Stimulated activated CD4-positive, alpha-beta T cell treated with anti-CD3 and anti-CD28 coated beads, Interleukin-4, amount 100 ng/mL, for 48 hours (primary cell): ENCODE data around the gene MYORG.

Experiments used
- DNase-seq, 2 donors: peaks; one replicate each; pipeline ENCODE4 v3.0.0-alpha.2; 2020; ENCODE audit warnings: low read depth in 2 of 2

MYORG gene

DNA sequence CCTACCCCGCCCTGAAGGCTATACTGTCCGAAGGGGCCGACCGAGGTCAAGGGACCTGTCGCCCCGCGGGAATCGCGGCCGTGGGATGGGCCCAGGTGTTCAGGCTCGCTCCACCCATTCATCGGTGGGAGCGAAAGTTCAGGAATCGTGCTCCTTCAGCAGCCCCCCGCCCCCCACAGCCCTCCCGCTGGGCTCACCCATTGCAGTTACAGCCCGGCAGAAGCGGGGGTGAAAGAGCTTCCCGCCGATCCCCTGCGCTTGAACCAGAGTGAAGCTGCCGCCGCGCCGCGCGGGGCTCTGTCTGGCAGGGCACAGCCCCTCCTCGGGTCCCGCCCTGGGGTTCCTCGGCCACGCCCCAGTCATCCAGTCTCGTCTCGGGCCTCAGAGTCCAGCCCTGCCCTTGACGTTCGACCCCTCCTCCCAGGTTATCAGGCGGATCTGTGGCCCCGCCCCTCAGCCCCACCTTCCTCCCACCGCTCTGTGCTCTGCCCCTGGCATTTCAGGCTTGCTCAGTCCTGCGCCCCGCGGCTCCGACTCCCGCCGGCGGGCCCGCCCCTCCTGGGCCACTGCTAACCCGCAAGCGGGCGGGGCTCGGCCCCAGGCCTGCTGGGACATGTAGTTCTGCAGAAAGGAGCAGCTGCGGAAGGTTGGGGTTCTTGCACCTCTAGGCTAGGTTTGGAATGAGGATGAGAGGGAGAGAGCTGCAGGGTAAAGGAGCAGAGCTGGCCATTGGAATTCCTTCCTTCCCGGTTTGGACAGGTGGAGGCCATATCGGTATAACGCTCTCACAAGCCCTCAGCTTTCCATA, at the start of gene MYORG:
Gene MYORG (minus strand): TSS at position 303 of the 808 bp plus-strand sequence. CDS start 3,955 bp downstream, outside the sequence.
- peak; percentile 93 to 97 for DNase-seq

DNA sequence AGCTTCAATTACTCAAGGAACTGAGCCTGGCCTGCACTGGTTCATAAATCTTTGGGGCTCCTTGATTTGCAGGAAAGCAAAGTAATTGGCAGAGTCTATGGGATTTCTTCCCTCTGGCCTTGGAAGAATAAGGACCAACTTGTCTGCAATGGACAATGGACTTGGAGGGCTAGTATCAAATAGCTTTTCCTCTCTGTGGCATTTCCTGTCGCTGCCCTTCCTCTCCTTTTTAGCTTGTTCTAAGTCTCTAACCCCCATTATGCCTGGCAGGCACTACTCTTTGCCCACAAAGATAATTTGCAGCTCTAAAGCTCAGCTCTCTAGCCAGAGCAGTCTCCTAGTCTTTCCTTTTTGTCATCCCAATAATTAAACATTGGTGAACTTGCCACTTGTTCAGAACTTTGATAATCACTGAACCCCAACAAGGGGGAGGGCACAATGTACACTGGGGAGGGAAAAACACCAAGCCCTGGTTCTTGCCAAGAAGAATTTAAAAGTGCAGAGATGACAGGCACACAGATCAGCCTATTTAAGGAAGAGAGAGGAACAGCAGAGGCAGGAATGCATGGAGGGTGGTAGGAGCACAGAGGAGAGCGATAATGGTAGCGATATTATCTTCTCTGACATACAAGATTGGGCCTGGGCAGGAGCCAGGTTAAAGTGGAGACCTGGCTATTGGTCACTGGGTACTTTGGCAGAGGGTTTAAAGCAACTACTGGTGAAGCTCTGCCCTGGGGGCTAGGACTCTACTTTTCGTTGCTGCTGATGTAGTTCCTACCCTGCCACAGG, 43.2 kb upstream of the MYORG start:
- DNase-seq: no peak

DNA sequence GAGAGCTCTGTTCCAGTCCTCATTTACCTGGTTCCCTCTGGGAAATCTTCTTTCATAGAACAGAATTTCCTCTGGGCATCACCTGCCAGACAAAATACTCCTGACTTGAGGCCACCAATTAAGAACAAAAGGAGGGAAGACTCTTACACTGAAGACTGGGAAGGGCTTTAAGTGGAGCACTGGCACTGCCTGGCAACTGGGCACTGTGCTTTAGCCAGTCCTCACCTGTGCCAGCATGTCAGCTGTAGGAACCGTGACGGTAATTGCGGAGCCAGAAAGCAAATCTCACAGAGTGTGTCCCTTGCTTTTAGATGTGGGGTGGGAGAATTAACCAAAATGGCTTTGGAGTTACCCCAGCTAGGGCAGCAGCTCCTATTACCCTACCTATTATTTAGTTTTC, 41.0 kb upstream of the MYORG start:
- DNase-seq: no peak

DNA sequence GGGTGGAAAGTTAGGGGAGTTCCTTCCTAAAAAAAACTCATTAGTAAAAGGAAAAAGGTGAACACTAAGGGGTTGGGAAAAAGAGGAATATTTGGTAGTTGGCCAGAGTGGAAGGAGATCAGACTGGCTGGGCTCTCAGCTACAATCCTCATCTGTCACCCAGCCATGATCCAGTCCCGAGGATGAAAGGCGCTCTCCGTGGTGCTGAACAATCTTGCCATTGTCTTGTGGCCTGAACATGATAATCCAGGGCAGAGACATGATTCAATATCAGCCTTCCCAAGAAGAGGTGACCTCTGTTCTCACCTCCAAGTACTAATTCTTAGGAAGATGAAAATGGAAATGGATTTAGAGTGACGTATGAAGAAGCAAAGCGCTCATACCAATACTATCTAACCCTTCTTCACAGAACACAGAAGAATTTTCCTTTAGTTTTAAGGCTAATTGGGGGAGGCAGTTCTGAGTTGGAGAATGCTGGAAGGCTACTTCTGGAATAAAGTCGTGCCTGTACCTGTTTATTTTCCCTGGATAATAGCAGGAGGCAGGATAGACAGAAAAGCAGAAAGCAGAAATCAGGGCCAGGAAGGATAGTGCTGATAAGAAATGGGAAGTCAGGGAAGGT, 36.6 kb upstream of the MYORG start:
- DNase-seq: peak; percentile 16 to 35

DNA sequence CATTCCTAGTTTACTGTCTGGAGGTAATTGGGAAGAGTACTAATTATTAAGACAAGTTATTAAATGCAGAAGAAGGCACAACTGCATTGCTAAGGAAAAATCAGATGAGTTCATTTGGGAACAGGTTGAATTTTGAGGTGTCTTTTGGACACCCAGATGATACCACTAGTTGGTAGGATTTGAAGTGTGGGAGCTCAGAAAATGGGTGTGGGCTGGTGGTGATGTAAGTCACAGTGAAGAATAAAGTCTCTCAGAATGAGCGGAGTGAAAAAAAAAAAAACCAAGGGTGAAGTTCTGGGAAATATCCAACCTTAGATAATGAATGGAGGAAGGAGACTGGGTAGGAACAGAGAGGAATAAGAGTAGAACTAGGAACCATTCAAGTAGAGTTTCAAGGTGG, 35.6 kb upstream of the MYORG start:
- DNase-seq: no peak

DNA sequence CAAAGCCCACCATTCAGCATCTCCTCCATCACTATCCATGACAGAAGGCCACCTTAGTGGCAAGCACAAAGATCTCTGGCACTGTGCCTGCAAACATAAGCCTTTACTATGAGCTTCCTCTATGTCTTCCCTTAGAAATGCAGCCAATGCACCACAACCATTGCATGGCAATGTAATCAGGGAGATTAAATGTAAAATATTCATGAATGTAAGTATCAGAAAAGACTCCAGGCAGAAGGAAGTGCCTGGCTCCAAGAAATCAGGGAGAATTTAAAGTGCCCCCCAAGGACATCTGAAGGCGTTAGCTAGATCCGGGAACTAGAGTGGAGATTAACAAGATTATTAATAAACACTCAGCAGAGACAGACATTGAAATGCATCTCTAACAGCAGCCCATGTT, 32.5 kb upstream of the MYORG start:
- DNase-seq: no peak

DNA sequence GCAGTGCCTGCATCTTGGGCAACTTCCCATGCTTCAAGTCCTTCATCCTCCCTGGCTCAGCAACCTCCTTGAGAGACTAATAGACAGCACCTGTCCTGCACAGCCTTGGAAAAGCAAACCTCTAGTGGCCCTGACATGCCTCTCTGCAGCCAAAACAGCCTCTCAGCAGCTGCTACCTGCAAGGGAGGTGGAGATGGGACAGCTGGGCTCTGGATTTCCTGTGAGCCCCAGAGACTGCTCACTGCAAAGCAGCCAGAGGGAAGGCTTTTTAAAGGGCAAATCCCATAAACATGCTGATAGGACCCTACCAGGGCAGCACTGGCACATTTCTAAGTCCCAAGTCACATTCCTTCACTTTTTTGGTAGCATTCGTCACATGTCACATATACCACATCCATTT, 31.5 kb upstream of the MYORG start:
- no peak for DNase-seq

DNA sequence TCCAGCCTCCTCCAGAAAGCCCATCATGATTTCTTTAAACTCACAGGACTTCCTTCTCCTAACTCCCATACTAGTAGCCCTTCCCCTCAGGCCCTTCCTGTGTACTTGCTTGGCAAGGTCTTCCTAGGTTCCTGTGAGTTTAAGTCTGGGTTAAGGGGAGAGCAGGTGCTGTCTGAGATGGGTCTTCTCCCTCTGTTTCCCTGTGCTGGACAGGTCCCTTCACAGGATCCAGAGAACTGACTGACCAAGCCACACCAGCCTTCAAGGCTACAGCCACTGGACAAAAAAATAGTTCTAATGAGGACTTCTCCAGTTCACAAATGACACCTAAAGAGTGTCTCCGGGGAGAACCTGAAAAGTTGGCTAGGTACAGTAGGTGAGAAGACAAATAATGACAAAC, 29.5 kb upstream of the MYORG start:
- no peak for DNase-seq

DNA sequence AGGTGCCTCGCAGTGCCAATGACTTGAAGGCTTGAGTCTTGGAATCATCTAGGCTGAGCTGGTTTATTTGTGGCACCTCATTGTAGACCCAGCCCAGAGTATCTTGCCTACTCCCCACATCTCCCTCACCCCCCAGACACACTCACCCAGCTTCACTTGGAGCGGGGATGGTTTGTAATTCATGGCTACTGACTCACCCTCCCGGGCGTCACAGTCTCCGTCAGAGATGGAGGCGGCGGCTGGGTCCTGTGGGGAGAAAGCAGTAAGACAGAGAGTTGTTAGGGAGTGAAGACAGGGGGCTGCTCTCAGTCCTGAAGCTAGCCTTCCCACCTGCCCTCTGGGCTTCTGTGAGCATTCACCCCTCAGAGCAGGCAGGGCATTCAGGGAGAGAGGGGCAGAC, 29.0 kb upstream of the MYORG start:
- no peak for DNase-seq

DNA sequence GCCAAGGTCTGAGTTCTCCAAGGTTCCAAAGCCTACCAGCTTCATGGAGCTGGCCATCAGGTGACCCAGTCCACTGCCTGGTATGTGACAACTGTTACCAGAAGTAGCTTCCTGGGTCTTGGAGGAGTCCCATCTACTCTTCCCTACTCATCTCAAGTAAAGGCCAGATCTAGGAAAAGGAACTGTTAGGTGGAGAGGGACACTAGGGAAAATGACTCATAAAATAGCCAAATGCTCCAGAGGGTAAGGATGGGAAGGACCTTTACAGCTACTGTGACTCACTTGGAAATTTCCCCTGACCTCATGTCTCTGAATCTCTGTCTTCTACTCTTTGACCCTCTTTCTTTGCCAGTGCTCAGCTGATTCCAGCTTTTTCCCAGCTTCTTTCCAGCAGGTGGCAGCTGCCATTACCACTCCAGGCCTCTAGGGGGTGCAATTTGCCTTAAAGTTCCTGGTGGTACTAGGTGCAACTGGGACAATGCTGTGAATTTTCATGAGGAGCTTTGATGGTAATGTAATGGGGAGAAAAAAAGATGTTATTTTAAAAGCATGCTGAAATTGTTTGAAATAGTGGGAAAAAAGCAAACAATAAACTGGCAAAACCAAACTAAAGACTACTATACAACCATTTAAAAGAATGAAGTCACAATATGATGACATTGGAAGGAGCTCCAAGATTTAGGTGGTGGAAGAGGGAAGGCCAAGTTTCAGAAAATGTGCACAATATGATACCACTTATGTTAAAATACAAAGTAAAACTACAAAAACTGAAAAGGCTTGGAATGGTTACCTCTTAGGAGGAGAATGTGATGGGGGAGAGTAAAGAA, 27.1 kb upstream of the MYORG start:
- DNase-seq: peak; percentile 47 to 50

DNA sequence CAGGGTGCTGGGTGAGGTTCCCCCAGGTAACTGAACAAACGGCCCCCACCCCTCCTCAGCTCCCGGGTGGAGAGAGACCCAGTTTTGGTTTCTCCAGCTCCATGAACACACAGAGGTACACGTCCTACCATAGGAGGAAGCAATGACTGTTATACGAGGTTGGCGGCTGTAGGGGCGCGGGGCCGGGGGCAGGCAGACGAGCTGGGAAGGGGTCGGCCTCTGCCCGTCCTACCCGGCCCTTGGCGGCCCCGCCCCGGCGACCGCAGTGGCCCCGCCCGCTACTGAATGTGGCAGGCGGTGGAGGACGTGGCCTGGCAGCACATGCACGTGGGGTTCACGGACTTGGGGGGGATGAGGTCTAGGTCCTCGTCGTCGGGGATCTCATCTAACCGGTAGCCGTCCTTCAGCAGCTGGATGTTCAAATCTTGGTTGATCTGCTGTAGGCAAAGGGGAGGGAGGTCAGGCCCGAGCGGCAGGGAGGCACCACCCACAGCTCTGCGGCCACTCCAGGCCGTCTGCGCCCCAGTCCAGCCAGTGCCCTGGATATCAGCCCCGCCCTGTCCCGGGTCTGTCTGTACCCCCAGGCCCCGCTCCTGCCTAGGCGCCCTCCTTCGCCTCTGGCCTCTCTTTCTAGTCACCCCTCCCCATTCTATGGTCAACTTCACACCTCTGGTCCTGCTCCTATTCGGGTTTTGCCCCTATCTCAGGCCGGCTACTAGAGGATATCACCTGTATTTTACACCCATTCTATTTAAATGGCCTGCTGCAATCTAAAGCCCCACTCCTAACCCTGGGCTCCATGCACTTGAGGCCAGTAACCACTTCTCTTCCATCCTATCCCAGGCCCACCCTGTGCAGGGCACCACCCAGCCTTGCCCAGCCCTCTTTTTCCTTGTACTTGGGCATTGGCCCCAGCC, 24.2 kb upstream of the MYORG start:
- DNase-seq: no peak

DNA sequence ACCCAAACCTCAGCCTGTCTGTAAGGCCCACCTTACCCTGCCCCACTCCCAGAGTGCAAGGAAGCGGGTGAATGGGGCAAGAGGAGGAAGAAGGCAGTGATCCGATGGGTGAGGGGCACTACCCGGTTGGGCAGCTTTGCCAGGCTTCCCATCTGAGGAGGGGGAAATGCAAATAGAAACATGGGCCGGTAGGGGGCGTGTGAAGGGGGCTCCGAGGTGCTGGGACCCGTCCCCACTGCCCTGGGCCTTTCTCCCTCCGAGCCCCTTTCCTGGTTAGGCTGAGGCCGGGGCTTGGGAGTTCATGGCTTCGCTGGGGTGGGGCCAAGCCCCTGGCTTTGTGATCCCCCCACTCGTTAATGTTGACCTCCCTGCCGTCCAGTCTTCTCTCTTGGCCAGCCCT, 23.6 kb upstream of the MYORG start:
- DNase-seq: no peak

DNA sequence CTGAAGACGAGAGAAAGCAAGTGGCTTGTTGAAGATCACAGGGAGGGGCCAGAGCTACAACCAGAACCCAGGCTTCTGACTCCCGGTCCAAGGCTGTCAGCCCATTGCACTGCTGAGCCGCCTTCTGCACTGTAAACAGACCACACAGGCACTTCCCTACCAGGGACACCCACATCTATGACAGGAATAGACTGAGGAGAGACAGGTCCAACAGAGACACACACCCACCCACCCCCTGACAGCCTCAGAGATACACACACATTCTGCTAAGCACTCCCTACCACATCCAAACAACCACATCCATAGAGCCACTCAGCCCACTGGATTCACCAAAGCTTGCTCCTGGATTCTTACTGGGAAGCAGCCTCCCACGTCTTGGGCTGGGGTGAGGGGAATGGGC, 23.0 kb upstream of the MYORG start:
- no peak for DNase-seq

DNA sequence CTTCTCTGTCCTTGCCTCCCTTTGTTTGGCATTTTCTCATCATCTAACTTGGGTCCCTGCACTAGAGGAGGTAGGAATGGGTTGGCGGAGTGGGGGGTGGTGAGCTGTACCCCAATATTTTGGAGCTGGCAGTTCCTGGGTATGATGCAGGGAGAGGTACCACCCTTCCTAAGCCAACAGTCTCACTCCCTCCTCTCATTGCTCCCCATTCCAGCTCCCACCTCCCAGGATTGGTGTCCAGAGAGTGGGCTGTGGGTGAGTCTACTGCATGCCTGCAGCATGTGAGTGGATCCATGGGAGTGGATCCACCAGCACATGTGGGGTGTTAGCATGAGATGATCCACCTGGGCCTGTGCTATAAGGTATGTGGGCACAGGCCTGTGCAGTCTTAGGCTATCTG, 22.2 kb upstream of the MYORG start:
- DNase-seq: no peak

DNA sequence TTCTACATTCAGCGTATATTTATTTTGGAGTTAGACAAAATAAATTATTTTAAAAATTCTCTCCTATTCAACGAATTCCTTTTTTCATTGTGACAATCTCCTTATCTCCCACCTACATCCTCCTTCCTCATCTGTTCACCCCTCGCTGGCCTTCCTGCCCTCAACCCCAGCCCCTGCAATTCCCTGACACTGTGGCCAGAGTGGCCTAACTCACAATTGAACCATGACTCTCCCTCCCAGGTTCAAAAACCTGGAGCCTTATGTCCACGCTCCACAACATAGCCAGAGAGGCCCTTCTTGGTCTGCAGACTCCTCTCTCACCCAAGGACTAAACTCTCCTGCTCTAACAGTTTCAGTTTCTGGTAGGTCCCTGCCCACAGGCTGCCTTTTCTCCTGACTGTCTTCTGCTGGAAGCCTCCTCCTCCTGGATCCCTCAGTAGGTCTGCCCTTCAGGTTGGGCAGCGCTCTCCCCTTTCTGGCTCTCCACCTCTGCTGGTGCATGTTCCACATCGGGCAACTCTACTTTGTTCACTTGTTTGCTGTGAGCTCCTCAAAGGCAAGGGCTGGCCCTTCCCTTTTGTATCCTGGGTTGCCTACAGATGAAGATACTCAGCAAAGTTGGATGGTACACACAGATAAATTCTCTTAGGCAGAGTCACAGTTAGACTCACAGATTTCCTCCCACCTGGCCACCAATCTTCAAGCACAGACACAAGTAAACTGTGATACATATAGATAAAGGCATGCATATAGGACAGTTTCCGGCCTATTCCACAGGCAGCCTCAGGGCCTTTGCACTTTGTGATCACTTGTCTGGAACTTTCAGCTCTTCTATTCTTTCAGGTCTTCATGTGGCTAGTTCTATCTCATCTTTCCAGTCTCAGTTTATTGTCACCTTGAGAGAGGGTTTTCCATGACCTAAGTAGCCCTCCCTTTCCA, 19.8 kb upstream of the MYORG start:
- no peak for DNase-seq

DNA sequence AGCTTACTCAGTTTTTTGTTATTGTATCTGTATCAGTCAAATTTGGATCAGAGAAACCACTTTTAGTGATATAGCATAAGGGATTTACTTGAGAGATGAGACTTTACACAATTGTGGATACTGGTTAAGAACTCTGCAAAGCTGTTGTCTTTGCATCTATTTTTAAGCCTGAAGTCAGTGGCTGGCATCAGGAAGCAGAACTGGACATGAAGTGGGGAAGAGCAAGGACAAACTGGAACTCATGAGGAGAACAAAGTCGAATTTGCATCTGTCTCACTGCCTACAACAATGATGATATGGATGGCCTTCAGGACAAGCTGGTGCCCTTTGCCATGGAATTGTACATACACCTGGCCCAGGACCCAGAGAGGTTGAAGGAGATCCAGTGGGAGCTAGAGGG, 15.8 kb upstream of the MYORG start:
- no peak for DNase-seq

DNA sequence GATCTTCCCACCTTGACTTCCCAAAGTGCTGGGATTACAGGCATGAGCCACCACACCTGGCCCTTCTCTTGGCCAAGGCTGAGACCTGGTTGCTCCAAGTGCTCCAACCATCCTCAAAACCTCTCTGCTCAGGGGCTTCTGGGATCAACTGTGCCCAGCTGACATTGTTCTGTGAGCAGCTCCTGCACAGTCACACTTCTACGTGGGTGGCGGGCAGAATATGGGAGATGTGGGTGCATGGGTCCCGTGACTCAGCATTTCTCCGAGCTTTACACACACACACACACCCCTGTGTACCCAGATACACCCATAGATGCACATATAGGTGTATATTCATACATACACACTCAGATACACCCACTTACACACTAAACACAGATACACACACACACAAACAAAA, 10.5 kb upstream of the MYORG start:
- DNase-seq: no peak

DNA sequence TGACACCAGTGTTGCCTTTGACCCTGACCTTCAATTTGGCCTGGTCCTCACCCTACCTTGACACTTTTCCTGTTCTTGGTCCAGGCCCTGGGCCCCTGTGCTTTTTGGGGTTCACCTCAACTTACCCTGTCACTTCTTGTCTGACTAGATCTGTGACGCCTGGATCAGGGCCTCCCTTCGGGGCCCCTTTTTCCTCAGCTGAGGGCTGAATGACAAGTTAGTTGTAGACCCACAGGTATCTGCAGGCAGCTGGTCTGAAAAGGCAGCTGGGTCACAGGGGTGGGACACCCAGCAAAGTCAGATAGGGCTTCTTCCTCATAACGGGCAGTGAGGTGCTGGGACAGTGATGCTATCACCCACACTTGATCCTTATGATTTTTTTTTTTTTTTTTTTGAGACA, 10.0 kb upstream of the MYORG start:
- DNase-seq: no peak

DNA sequence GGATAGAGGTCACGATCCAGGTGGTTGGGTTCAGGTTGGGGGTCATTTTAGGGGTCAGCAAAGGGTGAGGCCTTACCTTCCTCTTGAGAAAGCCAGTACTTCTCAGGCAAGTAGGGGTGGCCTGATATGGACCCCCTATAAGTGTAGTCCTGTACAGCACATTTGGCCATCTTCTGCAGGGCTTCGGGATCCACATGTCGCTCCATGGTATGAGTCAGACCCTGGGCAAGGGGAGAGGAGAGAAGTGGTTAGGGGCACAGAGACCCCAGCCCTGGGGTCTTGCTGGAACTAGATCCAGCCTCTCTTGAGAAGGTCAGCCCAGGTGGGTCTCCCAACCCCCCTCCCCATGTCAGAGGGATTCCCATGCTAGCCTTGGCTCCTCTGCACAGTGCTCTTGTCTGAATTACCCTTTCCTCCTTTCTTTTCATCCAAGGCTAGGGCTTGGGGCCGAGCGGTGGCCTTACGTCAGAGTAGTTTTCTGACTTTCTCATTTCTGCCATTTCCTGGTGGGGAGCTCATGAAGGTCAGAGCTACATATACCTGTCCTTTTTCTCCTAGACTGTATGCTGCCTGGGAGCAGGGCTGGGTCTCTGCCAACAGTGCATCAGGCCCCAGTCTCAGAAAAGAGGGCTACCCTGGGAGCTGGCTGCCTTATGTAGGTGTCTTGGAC, 9.0 kb upstream of the MYORG start:
- no peak for DNase-seq
